IMR-90 (cell line): ENCODE results near the gene ABCC4. TPM values are rescaled to one million over a fixed set of nuclear protein-coding genes. Genes with fewer than 3 reads are reported as not detected.

Experiments used
- ATAC-seq: fragments of 200-7000 bp; cut with Tn5 transposase; 2 replicates; pipeline ENCODE4 v1.9.1; 2020; ENCODE audit warnings: low read depth, mild to moderate bottlenecking, moderate library complexity
- BruUV-seq: library from RNA; stranded (reverse); fragments of 400-500 nt; replicated peaks from 2 replicates; lab custom pipeline; 2021; lab: Mats Ljungman, UMichigan
- CTCF ChIA-PET: fragments of 300-600 bp; formaldehyde crosslinking; extraction: SDS; loops from one replicate; lab custom pipeline; 2021; ENCODE audit warnings: antibody characterized with exemption; lab: Yijun Ruan, JAX
- POLR2A ChIA-PET: fragments of 300-600 bp; sonication (Branson Sonifier 250); formaldehyde crosslinking; loops from one replicate; lab custom pipeline; 2022; ENCODE audit warnings: antibody characterized with exemption; ENCODE audit not compliant: unreplicated experiment; lab: Charles Lee
- DNase-seq: peaks from one replicate; pipeline ENCODE4 v3.0.0; 2013
- H2AFZ ChIP-seq: replicated peaks from 2 replicates; pipeline ENCODE3; 2013; ENCODE audit warnings: low read length, mild to moderate bottlenecking; ENCODE audit not compliant: poor library complexity
- H2AK5ac ChIP-seq: 2 replicates; pipeline ENCODE4 v1.6.1; 2013; ENCODE audit warnings: low read depth, low read length, inconsistent platforms
- H2AK9ac ChIP-seq: replicated peaks from 2 replicates; pipeline ENCODE3; 2013; ENCODE audit warnings: mild to moderate bottlenecking, low read depth, low read length, moderate library complexity; ENCODE audit not compliant: poor library complexity
- H2BK120ac ChIP-seq: 2 replicates; pipeline ENCODE4 v1.6.1; 2013; ENCODE audit warnings: low read depth, low read length, inconsistent platforms
- H2BK15ac ChIP-seq: 3 replicates; pipeline ENCODE4 v1.6.1; 2013; ENCODE audit warnings: low read depth, low read length, inconsistent platforms
- H2BK20ac ChIP-seq: 2 replicates; pipeline ENCODE4 v1.6.1; 2013; ENCODE audit warnings: low read depth, mild to moderate bottlenecking, inconsistent platforms, low read length, moderate library complexity
- H2BK5ac ChIP-seq: 2 replicates; pipeline ENCODE4 v1.6.1; 2013; ENCODE audit warnings: mild to moderate bottlenecking, low read depth, low read length, inconsistent platforms; ENCODE audit not compliant: poor library complexity, severe bottlenecking
- H3K14ac ChIP-seq: replicated peaks from 2 replicates; pipeline ENCODE4 v1.6.1; 2013; ENCODE audit warnings: low read depth, low read length, inconsistent platforms
- H3K18ac ChIP-seq: 2 replicates; pipeline ENCODE4 v1.6.1; 2013; ENCODE audit warnings: low read depth, low read length, control low read depth
- H3K23ac ChIP-seq: 2 replicates; pipeline ENCODE4 v1.6.1; 2013; ENCODE audit warnings: low read depth, low read length, inconsistent platforms
- H3K27ac ChIP-seq: 2 replicates; pipeline ENCODE4 v1.5.1; 2013; ENCODE audit warnings: mild to moderate bottlenecking, control low read depth, low read length; ENCODE audit not compliant: insufficient read depth
- H3K27me3 ChIP-seq: 2 replicates; pipeline ENCODE4 v1.6.1; 2013; ENCODE audit warnings: low read length; ENCODE audit not compliant: control insufficient read depth, insufficient read depth
- H3K36me3 ChIP-seq: 2 replicates; pipeline ENCODE4 v1.6.1; 2013; ENCODE audit warnings: low read length, mixed read lengths; ENCODE audit not compliant: control insufficient read depth, insufficient read depth
- H3K4ac ChIP-seq: 2 replicates; pipeline ENCODE4 v1.6.1; 2013; ENCODE audit warnings: low read depth, low read length, inconsistent platforms
- H3K4me1 ChIP-seq: 2 replicates; pipeline ENCODE4 v1.6.1; 2013; ENCODE audit warnings: low read length, mixed read lengths; ENCODE audit not compliant: control insufficient read depth, insufficient read depth
- H3K4me2 ChIP-seq: 2 replicates; pipeline ENCODE4 v1.6.1; 2013; ENCODE audit warnings: low read depth, mild to moderate bottlenecking, control low read depth, low read length, moderate library complexity
- H3K4me3 ChIP-seq: 2 replicates; pipeline ENCODE4 v1.5.1; 2013; ENCODE audit warnings: low read depth, mild to moderate bottlenecking, control low read depth, low read length, moderate library complexity; ENCODE audit not compliant: insufficient read depth
- H3K56ac ChIP-seq: 2 replicates; pipeline ENCODE4 v1.6.1; 2013; ENCODE audit warnings: low read length, inconsistent platforms; ENCODE audit not compliant: insufficient read depth; ENCODE audit errors: extremely low read depth
- H3K79me1 ChIP-seq, 2 experiments: 2 replicates each; pipeline ENCODE4 v1.6.1; 2013; ENCODE audit warnings: low read length in 2 of 2, inconsistent platforms in 1 of 2, low read depth in 1 of 2
- H3K9ac ChIP-seq: 2 replicates; pipeline ENCODE4 v1.6.1; 2013; ENCODE audit warnings: low read depth, low read length, control low read depth
- H3K9me1 ChIP-seq: 2 replicates; pipeline ENCODE4 v1.6.1; 2013; ENCODE audit warnings: low read length, inconsistent platforms; ENCODE audit not compliant: insufficient read depth
- H3K9me3 ChIP-seq: 2 replicates; pipeline ENCODE4 v1.6.1; 2013; ENCODE audit warnings: low read length; ENCODE audit not compliant: control insufficient read depth, insufficient read depth
- H4K20me1 ChIP-seq: 2 replicates; pipeline ENCODE4 v1.6.1; 2013; ENCODE audit warnings: low read length, inconsistent platforms; ENCODE audit not compliant: insufficient read depth
- H4K5ac ChIP-seq: 2 replicates; pipeline ENCODE4 v1.6.1; 2013; ENCODE audit warnings: mild to moderate bottlenecking, low read depth, low read length, control low read depth
- H4K8ac ChIP-seq, 2 experiments: 2 replicates each; pipeline ENCODE4 v1.6.1; 2013; ENCODE audit warnings: low read depth in 2 of 2, low read length in 2 of 2, control low read depth in 1 of 2, inconsistent platforms in 1 of 2
- H4K91ac ChIP-seq: 2 replicates; pipeline ENCODE4 v1.6.1; 2013; ENCODE audit warnings: low read depth, low read length, inconsistent platforms; ENCODE audit not compliant: insufficient read depth
- BHLHE40 ChIP-seq: fragments of 150-350 bp; IDR thresholded peaks from 2 replicates; pipeline ENCODE4 v1.6.1; 2016; ENCODE audit warnings: mild to moderate bottlenecking, low read depth, low read length
- CEBPB ChIP-seq: IDR thresholded peaks from 2 replicates; pipeline ENCODE4 v1.6.1; 2012; ENCODE audit warnings: low read depth, low read length, improper control_type of control experiment
- CHD1 ChIP-seq: IDR thresholded peaks from 2 replicates; pipeline ENCODE4 v1.6.1; 2012; ENCODE audit warnings: low read depth, low read length, improper control_type of control experiment
- FOS ChIP-seq: fragments of 150-350 bp; IDR thresholded peaks from 2 replicates; pipeline ENCODE4 v1.6.1; 2016; ENCODE audit warnings: low read depth, low read length
- MAZ ChIP-seq: IDR thresholded peaks from 2 replicates; pipeline ENCODE4 v1.6.1; 2012; ENCODE audit warnings: low read depth, mild to moderate bottlenecking, low read length, improper control_type of control experiment, moderate library complexity, borderline replicate concordance
- MXI1 ChIP-seq: IDR thresholded peaks from 2 replicates; pipeline ENCODE4 v1.6.1; 2012; ENCODE audit warnings: low read depth, mild to moderate bottlenecking, low read length, moderate library complexity, borderline replicate concordance
- NFE2L2 ChIP-seq: fragments of 150-350 bp; IDR thresholded peaks from 2 replicates; pipeline ENCODE4 v1.6.1; 2016; ENCODE audit warnings: low read depth, mild to moderate bottlenecking, low read length
- POLR2A ChIP-seq: IDR thresholded peaks from 2 replicates; pipeline ENCODE4 v1.6.1; 2012; ENCODE audit warnings: mild to moderate bottlenecking, low read depth, low read length
- RCOR1 ChIP-seq: IDR thresholded peaks from 2 replicates; pipeline ENCODE4 v1.6.1; 2012; ENCODE audit warnings: mild to moderate bottlenecking, low read length, improper control_type of control experiment; ENCODE audit not compliant: insufficient replicate concordance
- SMC3 ChIP-seq: fragments of 150-350 bp; IDR thresholded peaks from 2 replicates; pipeline ENCODE4 v1.6.1; 2016; ENCODE audit warnings: low read depth, mild to moderate bottlenecking, antibody characterized with exemption, low read length, moderate library complexity
- USF2 ChIP-seq: fragments of 150-350 bp; IDR thresholded peaks from 2 replicates; pipeline ENCODE4 v1.6.1; 2017; ENCODE audit warnings: mild to moderate bottlenecking, antibody characterized with exemption, low read length, low read depth
- WGBS, 2 experiments: methylation state at CpG; one replicate each; pipeline versions ENCODE4 v1.1.5 to v1.1.7; 2013; ENCODE audit warnings: missing lambda C conversion rate in 2 of 2; ENCODE audit not compliant: insufficient read length in 1 of 2; ENCODE audit errors: extremely low coverage in 2 of 2; 5-methylcytosine and 5-hydroxymethylcytosine counted together
- dilution Hi-C: fragments of 300-500 bp; cut with HindIII; formaldehyde crosslinking; loops from one replicate; pipeline ENCODE4 v1.14.3; 2018; ENCODE audit warnings: low sequenced_read_pairs; ENCODE audit not compliant: unreplicated experiment
- in situ Hi-C: fragments of 300-500 bp; cut with MboI; formaldehyde crosslinking; loops from 3 replicates; pipeline ENCODE4 v1.14.3; 2019; ENCODE audit warnings: low sequenced_read_pairs, inconsistent platforms, mixed read lengths
- intact Hi-C: fragments of 100-400 bp; cut with micrococcal nuclease; formaldehyde crosslinking; loops from 2 replicates; pipeline ENCODE4 v1.10.0; 2022
- polyA plus RNA-seq, 3 experiments: library from polyadenylated mRNA; depleted of rRNA; stranded (reverse); fragments of >200 nt; gene quantifications; 2 replicates each; pipeline ENCODE4 v1.2.3, GENCODE V29; 2012; ENCODE audit warnings: low replicate concordance in 1 of 3
- total RNA-seq: library from RNA; depleted of rRNA; stranded (reverse); fragments of >200 nt; gene quantifications from 2 replicates; pipeline ENCODE4 v1.2.3, GENCODE V29; 2012
- TF ChIP-seq, protein P1 (sequence below): fragments of 150-350 bp; IDR thresholded peaks from 2 replicates; pipeline ENCODE4 v1.6.1; 2016; ENCODE audit warnings: low read depth, mild to moderate bottlenecking, low read length, moderate library complexity, borderline replicate concordance
- TF ChIP-seq, protein P2 (sequence below): conservative IDR thresholded peaks from 2 replicates; pipeline ENCODE4 v1.5.1; 2012; ENCODE audit warnings: mild to moderate bottlenecking, low read depth, low read length, improper control_type of control experiment

The ABCC4 gene
- total and polyA plus RNA-seq, 2 of the 4 experiments (the other 2 are of a cell fraction): 16.6 to 41.4 TPM

DNA sequence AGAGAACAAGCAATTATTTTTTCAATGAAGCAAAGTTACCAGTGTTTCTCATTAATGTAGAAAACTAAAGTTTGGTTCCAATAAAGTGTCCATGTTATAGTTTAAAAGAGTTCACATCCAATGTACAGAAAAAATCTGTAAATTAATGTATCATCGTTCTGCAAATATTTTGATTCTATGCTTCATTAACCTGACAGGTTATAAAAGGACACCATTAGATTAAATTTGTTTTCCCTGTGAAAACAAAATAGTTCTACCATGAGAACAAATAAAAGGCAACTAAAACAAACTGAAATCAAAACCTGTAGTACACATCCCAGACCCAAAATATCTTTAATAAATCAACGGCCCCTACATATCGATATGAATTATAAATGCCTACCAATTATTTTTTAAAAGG is 85.1 kb downstream of the ABCC4 start:
- in situ Hi-C loops: no loop called here
- no CpG with 5 or more reads among the region's 3 CpGs for WGBS, 2 experiments
- H3K27me3 ChIP-seq: no peaks in the 10 kb centered on the region
- no peak overlapping the region for H3K4me3 ChIP-seq
- H2AFZ ChIP-seq: no peak overlapping the region
- no peaks in the 10 kb centered on the region for H3K9me3 ChIP-seq
- H2AK9ac ChIP-seq: no peak overlapping the region
- peaks cover 8% of the 10 kb centered on the region for H3K9me1 ChIP-seq
- POLR2A ChIA-PET: no interaction called here
- H2BK20ac ChIP-seq: no peak overlapping the region
- no peak overlapping the region for H3K27ac ChIP-seq
- no peak overlapping the region for H3K23ac ChIP-seq
- TF ChIP-seq CHD1 (no peak), MXI1 (no peak), CEBPB (no peak), NFE2L2 (no peak), SMC3 (no peak), RCOR1 (no peak), POLR2A (no peak), FOS (no peak), BHLHE40 (no peak), USF2 (no peak), MAZ (no peak)
- TF ChIP-seq, protein P1, sequence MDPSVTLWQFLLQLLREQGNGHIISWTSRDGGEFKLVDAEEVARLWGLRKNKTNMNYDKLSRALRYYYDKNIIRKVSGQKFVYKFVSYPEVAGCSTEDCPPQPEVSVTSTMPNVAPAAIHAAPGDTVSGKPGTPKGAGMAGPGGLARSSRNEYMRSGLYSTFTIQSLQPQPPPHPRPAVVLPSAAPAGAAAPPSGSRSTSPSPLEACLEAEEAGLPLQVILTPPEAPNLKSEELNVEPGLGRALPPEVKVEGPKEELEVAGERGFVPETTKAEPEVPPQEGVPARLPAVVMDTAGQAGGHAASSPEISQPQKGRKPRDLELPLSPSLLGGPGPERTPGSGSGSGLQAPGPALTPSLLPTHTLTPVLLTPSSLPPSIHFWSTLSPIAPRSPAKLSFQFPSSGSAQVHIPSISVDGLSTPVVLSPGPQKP: no peak
- TF ChIP-seq, protein P2, sequence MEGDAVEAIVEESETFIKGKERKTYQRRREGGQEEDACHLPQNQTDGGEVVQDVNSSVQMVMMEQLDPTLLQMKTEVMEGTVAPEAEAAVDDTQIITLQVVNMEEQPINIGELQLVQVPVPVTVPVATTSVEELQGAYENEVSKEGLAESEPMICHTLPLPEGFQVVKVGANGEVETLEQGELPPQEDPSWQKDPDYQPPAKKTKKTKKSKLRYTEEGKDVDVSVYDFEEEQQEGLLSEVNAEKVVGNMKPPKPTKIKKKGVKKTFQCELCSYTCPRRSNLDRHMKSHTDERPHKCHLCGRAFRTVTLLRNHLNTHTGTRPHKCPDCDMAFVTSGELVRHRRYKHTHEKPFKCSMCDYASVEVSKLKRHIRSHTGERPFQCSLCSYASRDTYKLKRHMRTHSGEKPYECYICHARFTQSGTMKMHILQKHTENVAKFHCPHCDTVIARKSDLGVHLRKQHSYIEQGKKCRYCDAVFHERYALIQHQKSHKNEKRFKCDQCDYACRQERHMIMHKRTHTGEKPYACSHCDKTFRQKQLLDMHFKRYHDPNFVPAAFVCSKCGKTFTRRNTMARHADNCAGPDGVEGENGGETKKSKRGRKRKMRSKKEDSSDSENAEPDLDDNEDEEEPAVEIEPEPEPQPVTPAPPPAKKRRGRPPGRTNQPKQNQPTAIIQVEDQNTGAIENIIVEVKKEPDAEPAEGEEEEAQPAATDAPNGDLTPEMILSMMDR: no peak
- no peak overlapping the region for H3K18ac ChIP-seq
- peaks cover 19 to 51% of the 10 kb centered on the region in 2 experiments for H3K79me1 ChIP-seq
- no peak overlapping the region for H4K5ac ChIP-seq
- H2BK120ac ChIP-seq: no peak overlapping the region
- no peak overlapping the region for H4K91ac ChIP-seq
- no peak overlapping the region for H3K4ac ChIP-seq
- intact Hi-C loops: no loop called here
- H3K9ac ChIP-seq: no peak overlapping the region
- no peak overlapping the region for H2AK5ac ChIP-seq
- no peak overlapping the region for H2BK15ac ChIP-seq
- H3K36me3 ChIP-seq: peaks cover 19% of the 10 kb centered on the region
- DNase-seq (no peak), ATAC-seq (no peak)
- dilution Hi-C loops: no loop called here
- H3K4me1 ChIP-seq: no peaks in the 10 kb centered on the region
- H4K8ac ChIP-seq: no peak overlapping the region
- H3K14ac ChIP-seq: no peak overlapping the region
- no peak overlapping the region for H3K4me2 ChIP-seq
- no peak overlapping the region for H3K56ac ChIP-seq
- no peaks in the 10 kb centered on the region for H4K20me1 ChIP-seq
- BruUV-seq: no TSS peak
- CTCF ChIA-PET: interaction anchor here (1.2 kb wide), 2 partner anchors 27 to 164 kb away, joined by 4 to 6 read pairs; no protein-coding TSS in a partner anchor
- no peak overlapping the region for H2BK5ac ChIP-seq
